Keratinocyte (primary cell): Measurements from ENCODE around the gene NQO2.
"Not testable (repeated sequence)": the region's sequence is repeated elsewhere in the genome, so short reads cannot be mapped to it uniquely, and the experiment has no call there.

Experiments
- EZH2 ChIP-seq: IDR thresholded peaks from one replicate; pipeline ENCODE4 v1.6.1; 2012; ENCODE audit warnings: inconsistent platforms, mild to moderate bottlenecking, low read length, moderate library complexity
- TF ChIP-seq, protein P1 (sequence below), 3 experiments: IDR thresholded peaks in 1 of 3; conservative IDR thresholded peaks in 1 of 3; optimal IDR thresholded peaks in 1 of 3; 2 replicates in 2 of 3; 3 replicates in 1 of 3; pipeline versions ENCODE3 to v1.5.1; 2011; ENCODE audit warnings: low read length in 3 of 3, mild to moderate bottlenecking in 3 of 3, moderate library complexity in 2 of 3, control low read depth in 1 of 3, inconsistent platforms in 1 of 3; ENCODE audit not compliant: insufficient read depth in 2 of 3; ENCODE audit errors: extremely low read depth in 1 of 3

GRCh38 chr6:2998249-2998997, 1.3 kb upstream of the NQO2 start:
- TF ChIP-seq EZH2 = not testable (repeated sequence)
- TF ChIP-seq, protein P1, sequence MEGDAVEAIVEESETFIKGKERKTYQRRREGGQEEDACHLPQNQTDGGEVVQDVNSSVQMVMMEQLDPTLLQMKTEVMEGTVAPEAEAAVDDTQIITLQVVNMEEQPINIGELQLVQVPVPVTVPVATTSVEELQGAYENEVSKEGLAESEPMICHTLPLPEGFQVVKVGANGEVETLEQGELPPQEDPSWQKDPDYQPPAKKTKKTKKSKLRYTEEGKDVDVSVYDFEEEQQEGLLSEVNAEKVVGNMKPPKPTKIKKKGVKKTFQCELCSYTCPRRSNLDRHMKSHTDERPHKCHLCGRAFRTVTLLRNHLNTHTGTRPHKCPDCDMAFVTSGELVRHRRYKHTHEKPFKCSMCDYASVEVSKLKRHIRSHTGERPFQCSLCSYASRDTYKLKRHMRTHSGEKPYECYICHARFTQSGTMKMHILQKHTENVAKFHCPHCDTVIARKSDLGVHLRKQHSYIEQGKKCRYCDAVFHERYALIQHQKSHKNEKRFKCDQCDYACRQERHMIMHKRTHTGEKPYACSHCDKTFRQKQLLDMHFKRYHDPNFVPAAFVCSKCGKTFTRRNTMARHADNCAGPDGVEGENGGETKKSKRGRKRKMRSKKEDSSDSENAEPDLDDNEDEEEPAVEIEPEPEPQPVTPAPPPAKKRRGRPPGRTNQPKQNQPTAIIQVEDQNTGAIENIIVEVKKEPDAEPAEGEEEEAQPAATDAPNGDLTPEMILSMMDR (optimal IDR thresholded peaks at IDR 0.05 in 1 of 3, IDR thresholded peaks at IDR 0.05 in 1 of 3, conservative IDR thresholded peaks at IDR 0.05 in 1 of 3; ENCODE audit: extremely low read depth in 1 of 3, insufficient read depth in 2 of 3, low read length in 3 of 3) = peak in 2 of 3 experiments; percentile 39 to 49
